Measurements from ENCODE around the gene MALT1.

- TF ChIP-seq CTCF (IDR thresholded peaks at IDR 0.05; ENCODE audit: low read length) (no peak), EZH2 (optimal IDR thresholded peaks at IDR 0.05; ENCODE audit: low read depth, low read length) (no peak)
Observed at GRCh38 chr18:58657081-58657480, 14.2 kb upstream of the MALT1 start.
